ENCODE data around the gene SCUBE2.

SCUBE2 gene
- total RNA-seq = 0 to 0.15 (median 0.06) reads per million in 4 donors

- no peak for DNase-seq
These were observed at the start of gene SCUBE2 for GRCh38 chr11:9091044-9091922. Gene SCUBE2, minus strand, starts transcription at chr11:9091599. Its CDS starts 71 bp downstream, at chr11:9091528.

- no peak for DNase-seq
These were observed 49.8 kb upstream of the SCUBE2 start for GRCh38 chr11:9141186-9141585.

- DNase-seq = no peak
These were observed 48.4 kb upstream of the SCUBE2 start for GRCh38 chr11:9139628-9140357.

- peak in 1 of 5 donors; percentile 21 for DNase-seq
These were observed 47.5 kb upstream of the SCUBE2 start for GRCh38 chr11:9138612-9139579.

GRCh38 chr11:9138133-9138453, 46.7 kb upstream of the SCUBE2 start:
- no peak for DNase-seq

- peak; percentile 24 to 70 (median 39) for DNase-seq
These were observed 46.1 kb upstream of the SCUBE2 start for GRCh38 chr11:9137293-9138132.

GRCh38 chr11:9136741-9137140, 45.3 kb upstream of the SCUBE2 start:
- DNase-seq = peak in 1 of 5 donors; percentile 23

- no peak for DNase-seq
These were observed 42.6 kb upstream of the SCUBE2 start for GRCh38 chr11:9133956-9134355.

GRCh38 chr11:9132203-9132878, 40.9 kb upstream of the SCUBE2 start:
- DNase-seq = no peak

- no peak for DNase-seq
These were observed 38.9 kb upstream of the SCUBE2 start for GRCh38 chr11:9130297-9130696.

GRCh38 chr11:9126636-9127035, 35.2 kb upstream of the SCUBE2 start:
- DNase-seq = peak in 1 of 5 donors; percentile 22

GRCh38 chr11:9125185-9125886, 33.9 kb upstream of the SCUBE2 start:
- DNase-seq = no peak

GRCh38 chr11:9123595-9124304, 32.4 kb upstream of the SCUBE2 start:
- DNase-seq = no peak

GRCh38 chr11:9121469-9121796, 30.0 kb upstream of the SCUBE2 start:
- DNase-seq = no peak

- DNase-seq = no peak
These were observed 29.5 kb upstream of the SCUBE2 start for GRCh38 chr11:9120664-9121468.

GRCh38 chr11:9118277-9118676, 26.9 kb upstream of the SCUBE2 start:
- no peak for DNase-seq

GRCh38 chr11:9112075-9112474, 20.7 kb upstream of the SCUBE2 start:
- no peak for DNase-seq

- DNase-seq = no peak
These were observed 18.7 kb upstream of the SCUBE2 start for GRCh38 chr11:9109858-9110731.

Measured in T-helper 1 cell (primary cell).